ENCODE measurements around the gene MRPS31.

- TF ChIP-seq CTCF (IDR thresholded peaks at IDR 0.05) = no peak
- TF ChIP-seq EZH2 (IDR thresholded peaks at IDR 0.05) = no peak
- no peak for TF ChIP-seq EZH2phosphoT487 (IDR thresholded peaks at IDR 0.05)
Observed at GRCh38 chr13:40774672-40775071, 3.7 kb upstream of the MRPS31 start.
